ENCODE data around the gene ALX4.
A peak's percentile ranks its signal among the peaks of the same experiment; 100 is the strongest.

ALX4 gene

GRCh38 chr11:44244639-44245310 lies 65.2 kb downstream of the ALX4 start:
- DNase-seq (ENCODE audit: low read depth) = peak; percentile 33

GRCh38 chr11:44243595-44244343 lies 66.2 kb downstream of the ALX4 start:
- peak; percentile 45 for DNase-seq (ENCODE audit: low read depth)

- DNase-seq (ENCODE audit: low read depth) = no peak
Measured at GRCh38 chr11:44243086-44243485, 66.9 kb downstream of the ALX4 start.

GRCh38 chr11:44241851-44242250 lies 68.1 kb downstream of the ALX4 start:
- no peak for DNase-seq (ENCODE audit: low read depth)

GRCh38 chr11:44237156-44237555 lies 72.8 kb downstream of the ALX4 start:
- DNase-seq (ENCODE audit: low read depth) = no peak

- no peak for DNase-seq (ENCODE audit: low read depth)
Measured at GRCh38 chr11:44236296-44236695, 73.6 kb downstream of the ALX4 start.

- no peak for DNase-seq (ENCODE audit: low read depth)
Measured at GRCh38 chr11:44235765-44236201, 74.2 kb downstream of the ALX4 start.

GRCh38 chr11:44229624-44230023 lies 80.3 kb downstream of the ALX4 start:
- no peak for DNase-seq (ENCODE audit: low read depth)

- DNase-seq (ENCODE audit: low read depth) = no peak
Measured at GRCh38 chr11:44229098-44229497, 80.8 kb downstream of the ALX4 start.

- DNase-seq (ENCODE audit: low read depth) = no peak
Measured at GRCh38 chr11:44228379-44228778, 81.6 kb downstream of the ALX4 start.

GRCh38 chr11:44226945-44227344 lies 83.0 kb downstream of the ALX4 start:
- DNase-seq (ENCODE audit: low read depth) = no peak

GRCh38 chr11:44226490-44226889 lies 83.4 kb downstream of the ALX4 start:
- no peak for DNase-seq (ENCODE audit: low read depth)

- no peak for DNase-seq (ENCODE audit: low read depth)
Measured at GRCh38 chr11:44224867-44225501, 85.0 kb downstream of the ALX4 start.

- peak; percentile 33 for DNase-seq (ENCODE audit: low read depth)
Measured at GRCh38 chr11:44223238-44223637, 86.7 kb downstream of the ALX4 start.

- DNase-seq (ENCODE audit: low read depth) = no peak
Measured at GRCh38 chr11:44221992-44222391, 87.9 kb downstream of the ALX4 start.

GRCh38 chr11:44221456-44221855 lies 88.5 kb downstream of the ALX4 start:
- DNase-seq (ENCODE audit: low read depth) = no peak

- no peak for DNase-seq (ENCODE audit: low read depth)
Measured at GRCh38 chr11:44219830-44220796, 89.8 kb downstream of the ALX4 start.

- DNase-seq (ENCODE audit: low read depth) = no peak
Measured at GRCh38 chr11:44217432-44217831, 92.5 kb downstream of the ALX4 start.

- no peak for DNase-seq (ENCODE audit: low read depth)
Measured at GRCh38 chr11:44213148-44213547, 96.8 kb downstream of the ALX4 start.

- DNase-seq (ENCODE audit: low read depth) = no peak
Measured at GRCh38 chr11:44212128-44212527, 97.8 kb downstream of the ALX4 start.
